Activated T-cell treated with anti-CD3 and anti-CD28 coated beads, Interleukin-2, amount 50 U/mL, for 1 hour (primary cell): Measurements from ENCODE around the gene ATPAF1.

Source experiments
- DNase-seq: peaks from one replicate; pipeline ENCODE4 v3.0.0-alpha.2; 2020

The ATPAF1 gene

GRCh38 chr1:46646844-46647243 is 21.3 kb downstream of the ATPAF1 start:
- no peak for DNase-seq

- no peak for DNase-seq
Observed at GRCh38 chr1:46646331-46646730, 21.8 kb downstream of the ATPAF1 start.

- no peak for DNase-seq
Observed at GRCh38 chr1:46645815-46646214, 22.3 kb downstream of the ATPAF1 start.

- DNase-seq: no peak
Observed at GRCh38 chr1:46643368-46643775, 24.8 kb downstream of the ATPAF1 start.

GRCh38 chr1:46642115-46642680 is 26.0 kb downstream of the ATPAF1 start:
- DNase-seq: no peak

GRCh38 chr1:46639547-46639946 is 28.6 kb downstream of the ATPAF1 start:
- DNase-seq: no peak

- no peak for DNase-seq
Observed at GRCh38 chr1:46638921-46639320, 29.2 kb downstream of the ATPAF1 start.

- DNase-seq: no peak
Observed at GRCh38 chr1:46637444-46638083, 30.6 kb downstream of the ATPAF1 start.

GRCh38 chr1:46635205-46635604 is 33.0 kb downstream of the ATPAF1 start:
- DNase-seq: no peak

- DNase-seq: no peak
Observed at GRCh38 chr1:46630719-46631118, 37.4 kb downstream of the ATPAF1 start.

- DNase-seq: no peak
Observed at GRCh38 chr1:46623743-46624644, 44.2 kb downstream of the ATPAF1 start.

- DNase-seq: no peak
Observed at GRCh38 chr1:46622344-46622743, 45.8 kb downstream of the ATPAF1 start.

- no peak for DNase-seq
Observed at GRCh38 chr1:46621930-46622329, 46.2 kb downstream of the ATPAF1 start.

- no peak for DNase-seq
Observed at GRCh38 chr1:46619656-46620258, 48.4 kb downstream of the ATPAF1 start.

- no peak for DNase-seq
Observed at GRCh38 chr1:46618754-46619415, 49.3 kb downstream of the ATPAF1 start.

- no peak for DNase-seq
Observed at GRCh38 chr1:46617833-46618232, 50.3 kb downstream of the ATPAF1 start.

GRCh38 chr1:46617108-46617800 is 50.9 kb downstream of the ATPAF1 start:
- DNase-seq: no peak

- peak; percentile 70 for DNase-seq
Observed at GRCh38 chr1:46616277-46617107, 51.7 kb downstream of the ATPAF1 start, which contains the start of gene MOB3C. Gene MOB3C (minus strand): TSS chr1:46616811. CDS start chr1:46613321, 3,490 bp downstream.

GRCh38 chr1:46615735-46616134 is 52.4 kb downstream of the ATPAF1 start:
- no peak for DNase-seq

- DNase-seq: no peak
Observed at GRCh38 chr1:46615088-46615487, 53.1 kb downstream of the ATPAF1 start.

- no peak for DNase-seq
Observed at GRCh38 chr1:46614604-46614984, 53.6 kb downstream of the ATPAF1 start.
